WI38 (cell line): ENCODE data around the gene TPT1.
"Not testable (repeated sequence)": the region's sequence is repeated elsewhere in the genome, so short reads cannot be mapped to it uniquely, and the experiment has no call there.

Experiments
- H3K4me3 ChIP-seq: 2 replicates; pipeline ENCODE4 v1.5.1; 2011; ENCODE audit warnings: low read depth, mild to moderate bottlenecking, control low read depth, low read length
- CTCF ChIP-seq: IDR thresholded peaks from 2 replicates; pipeline ENCODE4 v1.5.1; 2012; ENCODE audit warnings: low read depth, mild to moderate bottlenecking, control low read depth, low read length

TPT1 gene

GRCh38 chr13:45361596-45362206 is 20.7 kb upstream of the TPT1 start:
- H3K4me3 ChIP-seq: no peak overlapping the region

GRCh38 chr13:45356966-45357672 is 16.1 kb upstream of the TPT1 start:
- H3K4me3 ChIP-seq: no peak overlapping the region
- no peak for TF ChIP-seq CTCF

More at GRCh38 chr13:45361596-45362206, 20.7 kb upstream of the TPT1 start:
- TF ChIP-seq CTCF: no peak

GRCh38 chr13:45353895-45354294 is 12.9 kb upstream of the TPT1 start:
- no peak overlapping the region for H3K4me3 ChIP-seq
- TF ChIP-seq CTCF: no peak

- H3K4me3 ChIP-seq: no peak overlapping the region
- TF ChIP-seq CTCF: no peak
Observed at GRCh38 chr13:45352031-45352430, 11.0 kb upstream of the TPT1 start.

GRCh38 chr13:45350152-45350551 is 9.2 kb upstream of the TPT1 start:
- no peak for TF ChIP-seq CTCF
- no peak overlapping the region for H3K4me3 ChIP-seq

- no peak overlapping the region for H3K4me3 ChIP-seq
- no peak for TF ChIP-seq CTCF
Observed at GRCh38 chr13:45349438-45349837, 8.5 kb upstream of the TPT1 start.

GRCh38 chr13:45344064-45344463 is 3.1 kb upstream of the TPT1 start:
- H3K4me3 ChIP-seq: not testable (repeated sequence)

- H3K4me3 ChIP-seq: not testable (repeated sequence)
Observed at GRCh38 chr13:45343102-45343501, 2.1 kb upstream of the TPT1 start.

GRCh38 chr13:45342668-45343067 is 1.7 kb upstream of the TPT1 start:
- not testable (repeated sequence) for H3K4me3 ChIP-seq
